Stimulated activated CD4-positive, alpha-beta T cell treated with anti-CD3 and anti-CD28 coated beads, Interleukin-2, amount 100 ng/mL, for 24 hours (primary cell): ENCODE measurements around the gene ARHGAP28.
"Not testable (repeated sequence)": the region's sequence is repeated elsewhere in the genome, so short reads cannot be mapped to it uniquely, and the experiment has no call there.

Experiments
- DNase-seq, 2 donors: peaks; one replicate each; pipeline ENCODE4 v3.0.0-alpha.2; 2020

Gene ARHGAP28

GRCh38 chr18:6827566-6827965 is 98.0 kb downstream of the ARHGAP28 start:
- DNase-seq, result not testable (repeated sequence)

GRCh38 chr18:6830916-6831315 is 101.4 kb downstream of the ARHGAP28 start:
- no peak for DNase-seq

GRCh38 chr18:6835345-6835744 is 105.8 kb downstream of the ARHGAP28 start:
- DNase-seq, result no peak

GRCh38 chr18:6836331-6836730 is 106.8 kb downstream of the ARHGAP28 start:
- DNase-seq, result no peak

GRCh38 chr18:6837904-6838303 is 108.4 kb downstream of the ARHGAP28 start:
- DNase-seq, result no peak

- DNase-seq, result no peak
These were observed 112.6 kb downstream of the ARHGAP28 start for GRCh38 chr18:6842081-6842480.

- DNase-seq, result no peak
These were observed 113.8 kb downstream of the ARHGAP28 start for GRCh38 chr18:6843308-6843707.

- not testable (repeated sequence) for DNase-seq
These were observed 116.0 kb downstream of the ARHGAP28 start for GRCh38 chr18:6845521-6845920.

GRCh38 chr18:6850396-6850795 is 120.9 kb downstream of the ARHGAP28 start:
- no peak for DNase-seq

GRCh38 chr18:6851480-6851879 is 122.0 kb downstream of the ARHGAP28 start:
- no peak for DNase-seq

- DNase-seq, result no peak
These were observed 125.3 kb downstream of the ARHGAP28 start for GRCh38 chr18:6854811-6855210.

- no peak for DNase-seq
These were observed 126.3 kb downstream of the ARHGAP28 start for GRCh38 chr18:6855767-6856166.

GRCh38 chr18:6857300-6857699 is 127.8 kb downstream of the ARHGAP28 start:
- DNase-seq, result no peak

GRCh38 chr18:6859676-6860422 is 130.3 kb downstream of the ARHGAP28 start:
- no peak for DNase-seq

GRCh38 chr18:6860804-6861448 is 131.4 kb downstream of the ARHGAP28 start:
- DNase-seq, result no peak

GRCh38 chr18:6865251-6865650 is 135.7 kb downstream of the ARHGAP28 start:
- DNase-seq, result no peak

GRCh38 chr18:6866552-6867085 is 137.1 kb downstream of the ARHGAP28 start:
- no peak for DNase-seq

GRCh38 chr18:6868033-6868432 is 138.5 kb downstream of the ARHGAP28 start:
- no peak for DNase-seq

GRCh38 chr18:6871566-6871965 is 142.1 kb downstream of the ARHGAP28 start:
- no peak for DNase-seq

GRCh38 chr18:6873040-6873751 is 143.7 kb downstream of the ARHGAP28 start:
- no peak for DNase-seq

GRCh38 chr18:6874315-6874714 is 144.8 kb downstream of the ARHGAP28 start:
- no peak for DNase-seq

- no peak for DNase-seq
These were observed 146.2 kb downstream of the ARHGAP28 start for GRCh38 chr18:6875749-6876148.

- DNase-seq, result no peak
These were observed 147.1 kb downstream of the ARHGAP28 start for GRCh38 chr18:6876641-6877041.

GRCh38 chr18:6877288-6877687 is 147.8 kb downstream of the ARHGAP28 start:
- DNase-seq, result no peak
